Caco-2 (cell line): ENCODE results near the gene RYR2. TPM values are rescaled to one million over a fixed set of nuclear protein-coding genes. Genes with fewer than 3 reads are reported as not detected.

Source experiments
- BruUV-seq: library from RNA; stranded (reverse); fragments of 400-500 nt; replicated peaks from 2 replicates; lab custom pipeline; 2021; lab: Mats Ljungman, UMichigan
- CTCF ChIA-PET: fragments of 300-600 bp; sonication (Branson Sonifier 250); formaldehyde crosslinking; loops from one replicate; lab custom pipeline; 2022; ENCODE audit warnings: antibody characterized with exemption; lab: Charles Lee
- POLR2A ChIA-PET: fragments of 300-600 bp; sonication (Branson Sonifier 250); formaldehyde crosslinking; loops from one replicate; lab custom pipeline; 2022; ENCODE audit warnings: antibody characterized with exemption; lab: Charles Lee
- DNase-seq, 2 experiments: peaks; one replicate each; pipeline versions ENCODE4 v3.0.0 to v3.0.0-alpha.2; 2020 to 2022
- H3K27me3 ChIP-seq: replicated peaks from 2 replicates; pipeline ENCODE4 v1.6.0; 2011; ENCODE audit warnings: low read length; ENCODE audit not compliant: control insufficient read depth, insufficient read depth
- H3K36me3 ChIP-seq: 2 replicates; pipeline ENCODE4 v1.5.1; 2011; ENCODE audit warnings: low read length; ENCODE audit not compliant: control insufficient read depth, insufficient read depth
- H3K4me1 ChIP-seq: fragments of 250-450 bp; sonication (Bioruptor Pico); 2 replicates; pipeline ENCODE4 v1.5.1; 2020; ENCODE audit warnings: mild to moderate bottlenecking
- H3K4me3 ChIP-seq: 2 replicates; pipeline ENCODE4 v1.5.1; 2011; ENCODE audit warnings: low read depth, mild to moderate bottlenecking, control low read depth, low read length
- H3K9me3 ChIP-seq: fragments of 250-450 bp; sonication (Bioruptor Pico); 2 replicates; pipeline ENCODE4 v1.5.1; 2020; ENCODE audit warnings: mild to moderate bottlenecking, moderate library complexity
- H3K27ac Mint-ChIP-seq: one replicate; pipeline ENCODE4 v1.8.0; 2022; ENCODE audit warnings: mixed read lengths; ENCODE audit not compliant: unreplicated experiment
- H3K27me3 Mint-ChIP-seq: one replicate; pipeline ENCODE4 v1.8.0; 2022; ENCODE audit warnings: mixed read lengths; ENCODE audit not compliant: insufficient read depth, unreplicated experiment
- H3K36me3 Mint-ChIP-seq: one replicate; pipeline ENCODE4 v1.8.0; 2022; ENCODE audit warnings: mild to moderate bottlenecking, mixed read lengths; ENCODE audit not compliant: insufficient read depth, unreplicated experiment
- H3K4me1 Mint-ChIP-seq: one replicate; pipeline ENCODE4 v1.8.0; 2022; ENCODE audit warnings: low read depth, mixed read lengths; ENCODE audit not compliant: unreplicated experiment
- H3K4me3 Mint-ChIP-seq: one replicate; pipeline ENCODE4 v1.8.0; 2022; ENCODE audit warnings: mild to moderate bottlenecking, moderate library complexity, mixed read lengths; ENCODE audit not compliant: unreplicated experiment
- H3K9me3 Mint-ChIP-seq: one replicate; pipeline ENCODE4 v1.8.0; 2022; ENCODE audit warnings: mixed read lengths; ENCODE audit not compliant: unreplicated experiment
- intact Hi-C: fragments of 100-400 bp; cut with micrococcal nuclease; formaldehyde crosslinking; loops from one replicate; pipeline ENCODE4 v1.10.0; 2022; ENCODE audit not compliant: unreplicated experiment
- total RNA-seq: library from RNA; stranded (reverse); gene quantifications from 2 replicates; pipeline ENCODE4 v1.2.3, GENCODE V29; 2022
- TF ChIP-seq, protein P1 (sequence below), 2 experiments: fragments of 200-600 bp in 1 of 2; IDR thresholded peaks; 1 replicate in 1 of 2; 2 replicates in 1 of 2; pipeline versions ENCODE4 v1.5.1 to v1.8.0; 2011 to 2022; ENCODE audit warnings: antibody characterized with exemption in 1 of 2, control low read depth in 1 of 2, inconsistent platforms in 1 of 2, low read depth in 1 of 2, low read length in 1 of 2, mild to moderate bottlenecking in 1 of 2, moderate library complexity in 1 of 2; ENCODE audit not compliant: insufficient read depth in 1 of 2, severe bottlenecking in 1 of 2, unreplicated experiment in 1 of 2

Gene RYR2
- total RNA-seq, 1 experiment from 2014 or later, result 3.4 TPM

DNA sequence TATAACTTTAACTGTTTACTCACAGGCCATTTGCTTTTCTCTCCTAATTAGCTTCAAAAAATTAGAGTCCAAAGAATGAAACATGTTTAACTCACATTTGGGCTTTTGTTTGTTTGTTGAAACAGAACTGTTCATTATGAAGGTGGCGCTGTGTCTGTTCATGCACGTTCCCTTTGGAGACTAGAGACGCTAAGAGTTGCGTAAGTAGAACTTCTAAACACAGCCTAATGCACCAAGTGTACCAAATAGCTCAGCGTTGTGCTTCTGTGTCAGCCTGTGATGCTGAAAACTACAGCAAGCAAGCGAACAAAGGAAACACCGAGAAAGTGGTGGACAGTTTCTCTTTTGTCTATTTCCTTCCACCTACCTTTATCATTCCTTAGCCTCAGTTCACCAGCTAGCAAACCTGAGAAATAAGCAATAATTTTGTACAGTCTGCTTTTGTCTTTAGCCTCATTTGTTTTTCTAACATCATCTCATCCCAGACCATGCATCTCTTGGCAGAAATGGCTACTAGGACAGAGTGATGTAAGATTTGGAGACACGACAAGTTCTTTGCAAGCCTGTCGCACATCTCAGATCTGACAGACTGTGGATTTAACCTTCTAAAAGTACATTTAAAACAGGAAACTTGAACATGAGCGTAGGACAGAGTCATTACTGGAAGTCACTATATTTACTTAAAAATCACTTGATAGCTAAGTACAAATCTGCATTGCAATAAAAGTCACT is 375.1 kb downstream of the RYR2 start:
- CTCF ChIA-PET, result no interaction called here
- H3K4me1 ChIP-seq, result no peaks in the 10 kb centered on the region
- H3K27ac Mint-ChIP-seq, result no peak overlapping the region
- DNase-seq, result no peak
- TF ChIP-seq, protein P1, sequence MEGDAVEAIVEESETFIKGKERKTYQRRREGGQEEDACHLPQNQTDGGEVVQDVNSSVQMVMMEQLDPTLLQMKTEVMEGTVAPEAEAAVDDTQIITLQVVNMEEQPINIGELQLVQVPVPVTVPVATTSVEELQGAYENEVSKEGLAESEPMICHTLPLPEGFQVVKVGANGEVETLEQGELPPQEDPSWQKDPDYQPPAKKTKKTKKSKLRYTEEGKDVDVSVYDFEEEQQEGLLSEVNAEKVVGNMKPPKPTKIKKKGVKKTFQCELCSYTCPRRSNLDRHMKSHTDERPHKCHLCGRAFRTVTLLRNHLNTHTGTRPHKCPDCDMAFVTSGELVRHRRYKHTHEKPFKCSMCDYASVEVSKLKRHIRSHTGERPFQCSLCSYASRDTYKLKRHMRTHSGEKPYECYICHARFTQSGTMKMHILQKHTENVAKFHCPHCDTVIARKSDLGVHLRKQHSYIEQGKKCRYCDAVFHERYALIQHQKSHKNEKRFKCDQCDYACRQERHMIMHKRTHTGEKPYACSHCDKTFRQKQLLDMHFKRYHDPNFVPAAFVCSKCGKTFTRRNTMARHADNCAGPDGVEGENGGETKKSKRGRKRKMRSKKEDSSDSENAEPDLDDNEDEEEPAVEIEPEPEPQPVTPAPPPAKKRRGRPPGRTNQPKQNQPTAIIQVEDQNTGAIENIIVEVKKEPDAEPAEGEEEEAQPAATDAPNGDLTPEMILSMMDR (IDR thresholded peaks at IDR 0.05; ENCODE audit: insufficient read depth in 1 of 2, low read depth in 1 of 2, low read length in 1 of 2, severe bottlenecking in 1 of 2, unreplicated experiment in 1 of 2), result no peak
- H3K4me3 Mint-ChIP-seq, result no peak overlapping the region
- no peak overlapping the region for H3K4me3 ChIP-seq
- intact Hi-C loops, result no loop called here
- no peaks in the 10 kb centered on the region for H3K4me1 Mint-ChIP-seq
- H3K27me3 ChIP-seq, result no peaks in the 10 kb centered on the region
- no peaks in the 10 kb centered on the region for H3K27me3 Mint-ChIP-seq
- no peaks in the 10 kb centered on the region for H3K9me3 Mint-ChIP-seq
- no peaks in the 10 kb centered on the region for H3K36me3 Mint-ChIP-seq
- no peaks in the 10 kb centered on the region for H3K9me3 ChIP-seq
- H3K36me3 ChIP-seq, result no peaks in the 10 kb centered on the region
- POLR2A ChIA-PET, result no interaction called here
- no TSS peak for BruUV-seq

DNA sequence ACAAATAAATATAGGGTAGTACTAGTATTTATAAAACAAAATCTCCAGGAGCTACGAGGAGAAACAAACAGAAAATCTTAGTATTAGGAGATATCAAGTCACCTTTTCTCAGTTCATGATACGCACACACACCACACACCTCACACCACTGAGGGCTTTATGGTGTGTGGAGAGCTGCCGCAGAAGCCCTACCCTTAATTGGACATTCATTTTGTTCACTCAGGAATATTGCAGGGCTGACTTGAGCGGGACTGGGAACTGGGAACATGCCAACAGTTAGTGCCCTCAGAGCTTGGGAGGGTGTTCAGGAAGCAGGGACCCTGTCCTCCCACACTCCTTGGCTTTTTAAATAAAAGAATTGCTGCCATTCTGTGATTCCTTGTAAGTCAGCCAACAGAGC is 386.8 kb downstream of the RYR2 start:
- no peak overlapping the region for H3K4me3 ChIP-seq
- Mint-ChIP-seq H3K27me3 (peaks cover 4% of the 10 kb centered on the region), H3K4me3 (no peak overlapping the region), H3K27ac (no peak overlapping the region), H3K4me1 (no peaks in the 10 kb centered on the region), H3K36me3 (no peaks in the 10 kb centered on the region), H3K9me3 (no peaks in the 10 kb centered on the region)
- H3K27me3 ChIP-seq, result no peaks in the 10 kb centered on the region
- TF ChIP-seq, protein P1 (IDR thresholded peaks at IDR 0.05; ENCODE audit: insufficient read depth in 1 of 2, low read depth in 1 of 2, low read length in 1 of 2, severe bottlenecking in 1 of 2, unreplicated experiment in 1 of 2), result no peak
- CTCF ChIA-PET, result no interaction called here
- intact Hi-C loops, result no loop called here
- no peak for DNase-seq
- no peaks in the 10 kb centered on the region for H3K9me3 ChIP-seq
- POLR2A ChIA-PET, result no interaction called here
- H3K36me3 ChIP-seq, result no peaks in the 10 kb centered on the region
- BruUV-seq, result no TSS peak
- no peaks in the 10 kb centered on the region for H3K4me1 ChIP-seq

DNA sequence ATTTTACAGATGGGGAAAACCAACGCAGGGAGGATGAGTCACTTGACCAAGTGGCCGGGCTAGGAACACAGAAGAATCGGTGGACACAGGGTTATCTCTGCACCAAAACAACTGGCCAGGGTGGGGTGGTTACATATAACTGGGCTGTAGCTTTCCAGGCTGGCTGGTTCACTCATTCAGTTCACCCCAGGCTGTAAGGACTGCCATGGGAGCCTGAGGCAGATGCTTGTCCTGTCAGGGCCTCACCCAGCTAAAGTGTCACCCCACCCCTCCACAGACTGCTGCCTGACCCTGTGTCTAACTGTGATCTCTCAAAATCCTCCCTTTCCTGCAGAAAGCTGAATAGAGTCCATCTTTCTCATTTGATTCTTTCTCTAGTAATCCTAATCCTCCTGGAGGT is 387.3 kb downstream of the RYR2 start:
- Mint-ChIP-seq H3K4me3 (no peak overlapping the region), H3K9me3 (no peaks in the 10 kb centered on the region), H3K4me1 (no peaks in the 10 kb centered on the region), H3K27ac (no peak overlapping the region), H3K27me3 (peaks cover 3% of the 10 kb centered on the region), H3K36me3 (no peaks in the 10 kb centered on the region)
- BruUV-seq, result no TSS peak
- H3K4me1 ChIP-seq, result no peaks in the 10 kb centered on the region
- CTCF ChIA-PET, result no interaction called here
- intact Hi-C loops, result no loop called here
- no peak for DNase-seq
- no peaks in the 10 kb centered on the region for H3K27me3 ChIP-seq
- H3K9me3 ChIP-seq, result no peaks in the 10 kb centered on the region
- H3K36me3 ChIP-seq, result no peaks in the 10 kb centered on the region
- POLR2A ChIA-PET, result no interaction called here
- TF ChIP-seq, protein P1 (IDR thresholded peaks at IDR 0.05; ENCODE audit: insufficient read depth in 1 of 2, low read depth in 1 of 2, low read length in 1 of 2, severe bottlenecking in 1 of 2, unreplicated experiment in 1 of 2), result no peak
- H3K4me3 ChIP-seq, result no peak overlapping the region
